Measurements from ENCODE around the gene MBD4.
A peak's percentile ranks its signal among the peaks of the same experiment; 100 is the strongest.

The MBD4 gene

GRCh38 chr3:129440618-129441190, 956 bp upstream of the MBD4 start:
- no peaks in the 10 kb centered on the region for H3K27me3 ChIP-seq (ENCODE audit: control insufficient read depth, insufficient read depth, low read length)
- peak overlapping the region; percentile 89 for H3K27ac ChIP-seq (ENCODE audit: low read depth, low read length)
- peaks cover 4% of the 10 kb centered on the region for H3K36me3 ChIP-seq (ENCODE audit: control insufficient read depth, insufficient read depth, low read length)
- peak overlapping the region; percentile 79 for H3K4me3 ChIP-seq (ENCODE audit: low read length)
- H3K9ac ChIP-seq (ENCODE audit: low read length): peak overlapping the region; percentile 60
- H3K4me1 ChIP-seq (ENCODE audit: control insufficient read depth, insufficient read depth, low read length): peaks cover 8% of the 10 kb centered on the region

DNA sequence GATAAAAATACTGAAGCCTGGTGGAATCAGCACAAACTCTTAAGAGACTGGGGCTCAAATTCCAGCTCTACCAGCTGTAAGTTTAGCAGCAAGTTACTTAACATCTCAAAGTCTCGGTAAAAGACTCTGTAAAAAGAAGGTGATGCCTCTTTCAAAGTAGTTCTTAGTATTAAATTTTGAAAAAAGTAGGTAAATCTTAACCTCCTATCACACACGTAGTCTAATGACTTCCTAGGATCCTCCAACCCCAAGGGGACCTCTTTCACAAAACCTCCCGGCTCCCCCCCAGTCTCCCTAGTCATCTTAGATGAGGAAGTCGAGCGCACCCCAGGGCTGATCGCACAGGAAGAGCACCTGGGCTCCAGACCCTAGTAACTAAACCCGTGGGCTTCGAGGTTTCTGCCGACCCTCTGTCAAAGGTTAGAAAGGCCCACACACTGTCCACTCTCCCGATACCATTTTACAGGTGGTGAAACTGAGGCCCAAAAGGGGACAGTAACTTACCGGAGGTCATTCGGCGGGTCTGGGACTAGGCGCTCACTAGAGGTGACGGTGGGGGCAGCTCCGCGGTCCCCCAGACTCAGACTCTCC, 427 bp downstream of the MBD4 start:
- Histone ChIP-seq H3K27me3 (ENCODE audit: control insufficient read depth, insufficient read depth, low read length) (no peaks in the 10 kb centered on the region), H3K9ac (ENCODE audit: low read length) (peak overlapping the region; percentile 92), H3K27ac (ENCODE audit: low read depth, low read length) (peak overlapping the region; percentile 77), H3K4me3 (ENCODE audit: low read length) (peak overlapping the region; percentile 87), H3K4me1 (ENCODE audit: control insufficient read depth, insufficient read depth, low read length) (peaks cover 8% of the 10 kb centered on the region), H3K36me3 (ENCODE audit: control insufficient read depth, insufficient read depth, low read length) (peaks cover 4% of the 10 kb centered on the region)

GRCh38 chr3:129435367-129435766, 4.4 kb downstream of the MBD4 start:
- Histone ChIP-seq H3K4me3 (ENCODE audit: low read length) (no peak overlapping the region), H3K27me3 (ENCODE audit: control insufficient read depth, insufficient read depth, low read length) (no peaks in the 10 kb centered on the region), H3K36me3 (ENCODE audit: control insufficient read depth, insufficient read depth, low read length) (peaks cover 31% of the 10 kb centered on the region), H3K9ac (ENCODE audit: low read length) (peak overlapping the region; percentile 6), H3K27ac (ENCODE audit: low read depth, low read length) (no peak overlapping the region), H3K4me1 (ENCODE audit: control insufficient read depth, insufficient read depth, low read length) (no peaks in the 10 kb centered on the region)

DNA sequence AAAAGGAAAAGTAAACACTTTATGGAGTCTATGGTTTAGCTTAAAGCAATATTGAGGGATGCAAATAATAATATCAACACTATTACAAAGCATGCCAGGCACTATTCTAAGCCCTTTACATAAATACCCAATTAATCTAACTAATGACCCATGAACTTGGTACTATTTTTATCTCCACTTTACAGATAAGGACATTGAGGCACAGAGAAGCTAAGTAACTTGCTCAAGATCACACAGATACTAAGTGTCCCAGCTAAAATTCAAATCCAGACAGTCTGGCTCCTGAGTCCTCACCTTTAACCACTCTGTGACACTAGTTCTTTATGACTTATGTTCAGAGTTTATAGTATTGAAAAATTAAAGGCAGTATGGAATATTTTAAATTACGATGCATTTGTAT, 5.6 kb downstream of the MBD4 start:
- Histone ChIP-seq H3K9ac (ENCODE audit: low read length) (no peak overlapping the region), H3K27ac (ENCODE audit: low read depth, low read length) (no peak overlapping the region), H3K27me3 (ENCODE audit: control insufficient read depth, insufficient read depth, low read length) (no peaks in the 10 kb centered on the region), H3K36me3 (ENCODE audit: control insufficient read depth, insufficient read depth, low read length) (peaks cover 31% of the 10 kb centered on the region), H3K4me1 (ENCODE audit: control insufficient read depth, insufficient read depth, low read length) (peaks cover 1% of the 10 kb centered on the region), H3K4me3 (ENCODE audit: low read length) (no peak overlapping the region)

- Histone ChIP-seq H3K4me3 (ENCODE audit: low read length) (no peak overlapping the region), H3K27ac (ENCODE audit: low read depth, low read length) (no peak overlapping the region), H3K4me1 (ENCODE audit: control insufficient read depth, insufficient read depth, low read length) (peaks cover 7% of the 10 kb centered on the region), H3K9ac (ENCODE audit: low read length) (no peak overlapping the region), H3K36me3 (ENCODE audit: control insufficient read depth, insufficient read depth, low read length) (peaks cover 31% of the 10 kb centered on the region), H3K27me3 (ENCODE audit: control insufficient read depth, insufficient read depth, low read length) (no peaks in the 10 kb centered on the region)
These were observed 6.2 kb downstream of the MBD4 start for GRCh38 chr3:129433565-129433964.

- Histone ChIP-seq H3K4me1 (ENCODE audit: control insufficient read depth, insufficient read depth, low read length) (peaks cover 10% of the 10 kb centered on the region), H3K36me3 (ENCODE audit: control insufficient read depth, insufficient read depth, low read length) (peaks cover 31% of the 10 kb centered on the region), H3K9ac (ENCODE audit: low read length) (no peak overlapping the region), H3K27ac (ENCODE audit: low read depth, low read length) (no peak overlapping the region), H3K27me3 (ENCODE audit: control insufficient read depth, insufficient read depth, low read length) (no peaks in the 10 kb centered on the region), H3K4me3 (ENCODE audit: low read length) (no peak overlapping the region)
These were observed 7.1 kb downstream of the MBD4 start for GRCh38 chr3:129432671-129433070.

GRCh38 chr3:129432036-129432435, 7.7 kb downstream of the MBD4 start:
- H3K27ac ChIP-seq (ENCODE audit: low read depth, low read length): no peak overlapping the region
- peaks cover 31% of the 10 kb centered on the region for H3K36me3 ChIP-seq (ENCODE audit: control insufficient read depth, insufficient read depth, low read length)
- peaks cover 10% of the 10 kb centered on the region for H3K4me1 ChIP-seq (ENCODE audit: control insufficient read depth, insufficient read depth, low read length)
- H3K4me3 ChIP-seq (ENCODE audit: low read length): no peak overlapping the region
- no peaks in the 10 kb centered on the region for H3K27me3 ChIP-seq (ENCODE audit: control insufficient read depth, insufficient read depth, low read length)
- H3K9ac ChIP-seq (ENCODE audit: low read length): no peak overlapping the region

DNA sequence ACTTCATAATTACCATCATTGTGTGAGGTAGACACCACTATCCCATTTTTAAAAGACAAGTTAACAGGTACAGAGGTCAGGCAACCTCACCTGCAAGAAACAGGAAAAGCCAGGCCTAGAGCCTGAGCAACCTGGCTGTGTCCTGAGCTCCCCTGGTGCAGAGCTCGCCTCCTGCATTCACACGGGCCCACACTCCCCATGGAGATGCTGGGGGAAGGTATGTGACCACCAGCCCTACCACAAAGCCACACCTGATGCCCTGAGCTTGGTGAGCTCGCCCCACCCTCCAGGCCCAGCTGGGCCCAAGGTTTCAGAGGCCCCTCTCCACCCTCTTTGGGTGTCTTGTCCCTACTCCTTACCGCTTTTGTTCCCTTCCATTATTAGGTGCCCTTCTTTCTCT, 10.1 kb downstream of the MBD4 start:
- Histone ChIP-seq H3K27me3 (ENCODE audit: control insufficient read depth, insufficient read depth, low read length) (no peaks in the 10 kb centered on the region), H3K4me3 (ENCODE audit: low read length) (no peak overlapping the region), H3K9ac (ENCODE audit: low read length) (no peak overlapping the region), H3K4me1 (ENCODE audit: control insufficient read depth, insufficient read depth, low read length) (peaks cover 10% of the 10 kb centered on the region), H3K36me3 (ENCODE audit: control insufficient read depth, insufficient read depth, low read length) (peaks cover 27% of the 10 kb centered on the region), H3K27ac (ENCODE audit: low read depth, low read length) (no peak overlapping the region)

- Histone ChIP-seq H3K27ac (ENCODE audit: low read depth, low read length) (peak overlapping the region; percentile 50), H3K9ac (ENCODE audit: low read length) (no peak overlapping the region), H3K4me3 (ENCODE audit: low read length) (peak overlapping the region; percentile 91), H3K27me3 (ENCODE audit: control insufficient read depth, insufficient read depth, low read length) (no peaks in the 10 kb centered on the region), H3K4me1 (ENCODE audit: control insufficient read depth, insufficient read depth, low read length) (peaks cover 10% of the 10 kb centered on the region), H3K36me3 (ENCODE audit: control insufficient read depth, insufficient read depth, low read length) (peaks cover 25% of the 10 kb centered on the region)
These were observed 10.7 kb downstream of the MBD4 start for GRCh38 chr3:129429080-129429451.

DNA sequence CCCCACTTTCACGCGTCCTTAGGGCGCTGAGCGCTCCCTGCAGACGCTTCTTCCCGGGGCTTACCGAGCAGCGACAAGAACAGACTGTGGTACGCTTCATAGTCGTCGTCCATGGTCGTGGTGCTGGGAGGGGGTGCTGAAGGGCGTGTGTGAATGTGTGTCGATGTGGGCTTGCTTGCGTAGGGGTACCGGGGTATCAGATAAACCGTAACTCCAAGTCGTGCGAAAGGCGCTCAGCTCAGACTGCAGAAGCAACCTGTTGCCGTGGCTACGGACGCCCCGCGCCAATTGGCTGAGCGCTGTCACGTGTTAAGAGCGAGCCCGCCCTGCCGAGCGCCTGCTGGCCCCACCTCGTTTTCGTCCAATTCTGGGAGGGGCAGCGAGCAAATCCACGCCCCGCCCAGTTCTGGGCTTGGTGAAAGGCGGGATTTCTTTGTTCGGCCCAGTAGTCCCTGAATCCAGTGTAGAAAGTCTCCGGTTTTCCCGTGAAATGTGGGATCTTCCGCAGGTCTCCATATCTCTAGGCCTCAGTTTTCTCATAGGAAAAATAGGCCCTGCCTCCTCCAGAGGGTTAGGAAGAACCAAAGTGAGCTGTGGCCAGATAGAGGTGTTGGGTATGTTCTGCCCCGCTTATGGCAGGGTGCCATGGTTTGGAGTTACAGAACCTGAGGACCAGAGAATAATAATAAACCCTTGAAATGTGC, 11.2 kb downstream of the MBD4 start, which contains the start of gene EFCAB12:
Gene EFCAB12 (minus strand): TSS at position 261 of the 704 bp plus-strand sequence. CDS start 148 bp downstream, at position 113.
- peak within 1 kb of the TSS; percentile 50 for H3K27ac ChIP-seq (ENCODE audit: low read depth, low read length)
- peak within 1 kb of the TSS; percentile 38 for H3K9ac ChIP-seq (ENCODE audit: low read length)
- no peaks in the 10 kb centered on the region for H3K27me3 ChIP-seq (ENCODE audit: control insufficient read depth, insufficient read depth, low read length)
- H3K36me3 ChIP-seq (ENCODE audit: control insufficient read depth, insufficient read depth, low read length): peaks cover 20% of the 10 kb centered on the region
- peaks cover 10% of the 10 kb centered on the region for H3K4me1 ChIP-seq (ENCODE audit: control insufficient read depth, insufficient read depth, low read length)
- H3K4me3 ChIP-seq (ENCODE audit: low read length): peak within 1 kb of the TSS; percentile 91

GRCh38 chr3:129428007-129428375, 11.8 kb downstream of the MBD4 start:
- Histone ChIP-seq H3K27me3 (ENCODE audit: control insufficient read depth, insufficient read depth, low read length) (no peaks in the 10 kb centered on the region), H3K27ac (ENCODE audit: low read depth, low read length) (no peak overlapping the region), H3K36me3 (ENCODE audit: control insufficient read depth, insufficient read depth, low read length) (peaks cover 17% of the 10 kb centered on the region), H3K4me1 (ENCODE audit: control insufficient read depth, insufficient read depth, low read length) (peaks cover 10% of the 10 kb centered on the region), H3K4me3 (ENCODE audit: low read length) (peak overlapping the region; percentile 91), H3K9ac (ENCODE audit: low read length) (no peak overlapping the region)

GRCh38 chr3:129425619-129426018, 14.1 kb downstream of the MBD4 start:
- no peak overlapping the region for H3K9ac ChIP-seq (ENCODE audit: low read length)
- H3K4me3 ChIP-seq (ENCODE audit: low read length): no peak overlapping the region
- H3K27ac ChIP-seq (ENCODE audit: low read depth, low read length): no peak overlapping the region
- no peaks in the 10 kb centered on the region for H3K27me3 ChIP-seq (ENCODE audit: control insufficient read depth, insufficient read depth, low read length)
- no peaks in the 10 kb centered on the region for H3K36me3 ChIP-seq (ENCODE audit: control insufficient read depth, insufficient read depth, low read length)
- H3K4me1 ChIP-seq (ENCODE audit: control insufficient read depth, insufficient read depth, low read length): peaks cover 10% of the 10 kb centered on the region
